HL-60/S4 treated with retinoic acid at 250 ng/mL for 4 days and 3 days (cell line): Measurements from ENCODE around the gene KIAA0753.

Experiments
- in situ Hi-C: fragments of 300-500 bp; cut with MboI; formaldehyde crosslinking; loops from 2 replicates; pipeline ENCODE4 v1.7.0; 2022; ENCODE audit warnings: low sequenced_read_pairs

Gene KIAA0753

GRCh38 chr17:6551869-6552531, 88.5 kb downstream of the KIAA0753 start:
- in situ Hi-C loops: no loop called here

- in situ Hi-C loops: no loop called here
Measured at GRCh38 chr17:6551356-6551755, 89.2 kb downstream of the KIAA0753 start.

- in situ Hi-C loops: no loop called here
Measured at GRCh38 chr17:6549384-6550036, 91.0 kb downstream of the KIAA0753 start.

- in situ Hi-C loops: no loop called here
Measured at GRCh38 chr17:6548578-6549330, 91.8 kb downstream of the KIAA0753 start.

GRCh38 chr17:6548034-6548433, 92.5 kb downstream of the KIAA0753 start:
- in situ Hi-C loops: no loop called here

- in situ Hi-C loops: no loop called here
Measured at GRCh38 chr17:6547336-6547735, 93.2 kb downstream of the KIAA0753 start.

- in situ Hi-C loops: no loop called here
Measured at GRCh38 chr17:6546069-6546718, 94.3 kb downstream of the KIAA0753 start.

- in situ Hi-C loops: no loop called here
Measured at GRCh38 chr17:6545291-6545690, 95.2 kb downstream of the KIAA0753 start.

GRCh38 chr17:6544011-6544370, 96.5 kb downstream of the KIAA0753 start:
- in situ Hi-C loops: no loop called here

- in situ Hi-C loops: no loop called here
Measured at GRCh38 chr17:6543079-6544010, 97.2 kb downstream of the KIAA0753 start.

- in situ Hi-C loops: no loop called here
Measured at GRCh38 chr17:6542577-6542976, 97.9 kb downstream of the KIAA0753 start.

GRCh38 chr17:6541886-6542285, 98.6 kb downstream of the KIAA0753 start:
- in situ Hi-C loops: no loop called here

GRCh38 chr17:6539871-6540270, 100.6 kb downstream of the KIAA0753 start:
- in situ Hi-C loops: no loop called here

- in situ Hi-C loops: no loop called here
Measured at GRCh38 chr17:6536566-6537065, 103.9 kb downstream of the KIAA0753 start.

- in situ Hi-C loops: no loop called here
Measured at GRCh38 chr17:6536053-6536452, 104.5 kb downstream of the KIAA0753 start.

- in situ Hi-C loops: no loop called here
Measured at GRCh38 chr17:6534846-6535514, 105.5 kb downstream of the KIAA0753 start.

GRCh38 chr17:6532441-6532885, 108.0 kb downstream of the KIAA0753 start:
- in situ Hi-C loops: no loop called here

GRCh38 chr17:6531575-6531974, 108.9 kb downstream of the KIAA0753 start:
- in situ Hi-C loops: no loop called here

- in situ Hi-C loops: no loop called here
Measured at GRCh38 chr17:6530324-6530920, 110.1 kb downstream of the KIAA0753 start.
